Kidney (tissue), 14 donors: ENCODE data around the gene ZSWIM7. TPM values are rescaled to one million over a fixed set of nuclear protein-coding genes. Genes with fewer than 3 reads are reported as not detected.
A peak's percentile ranks its signal among the peaks of the same experiment; 100 is the strongest.
"Not testable (repeated sequence)": the region's sequence is repeated elsewhere in the genome, so short reads cannot be mapped to it uniquely, and the experiment has no call there.

Experiments used
- DNase-seq, 5 donors: peaks; one replicate each; pipeline ENCODE4 v3.0.0-alpha.2; 2013 to 2020
- FAIRE-seq: peaks from 2 replicates; lab custom pipeline; 2012; peaks lifted over from hg19 to GRCh38; lab: Jason Lieb, UNC
- H3K27ac ChIP-seq, 2 donors: one replicate each; pipeline ENCODE4 v1.7.0; 2013; ENCODE audit warnings: low read depth in 2 of 2, low read length in 2 of 2, inconsistent platforms in 1 of 2
- H3K27me3 ChIP-seq: one replicate; pipeline ENCODE4 v1.7.1; 2013; ENCODE audit warnings: low read length, inconsistent platforms; ENCODE audit not compliant: control insufficient read depth, insufficient read depth
- H3K36me3 ChIP-seq, 3 donors: one replicate each; pipeline versions ENCODE4 v1.7.0 to v1.7.1; 2013; ENCODE audit warnings: low read length in 3 of 3, control low read depth in 1 of 3, inconsistent platforms in 1 of 3; ENCODE audit not compliant: insufficient read depth in 3 of 3, control insufficient read depth in 2 of 3
- H3K4me1 ChIP-seq, 3 donors: one replicate each; pipeline versions ENCODE4 v1.7.0 to v1.7.1; 2013; ENCODE audit warnings: low read length in 3 of 3, inconsistent platforms in 1 of 3, low read depth in 1 of 3; ENCODE audit not compliant: control insufficient read depth in 2 of 3, insufficient read depth in 2 of 3
- H3K4me3 ChIP-seq, 3 donors: one replicate each; pipeline versions ENCODE4 v1.7.0 to v1.8.1; 2013; ENCODE audit warnings: low read length in 3 of 3, control low read depth in 1 of 3, inconsistent platforms in 1 of 3
- H3K9ac ChIP-seq, 3 donors: one replicate each; pipeline versions ENCODE4 v1.7.0 to v1.7.1; 2013; ENCODE audit warnings: low read length in 3 of 3, control low read depth in 1 of 3, inconsistent platforms in 1 of 3
- H3K9me3 ChIP-seq, 3 donors: one replicate each; pipeline versions ENCODE4 v1.7.0 to v1.7.1; 2013; ENCODE audit warnings: low read length in 3 of 3, control low read depth in 1 of 3, inconsistent platforms in 1 of 3; ENCODE audit not compliant: control insufficient read depth in 2 of 3, insufficient read depth in 1 of 3
- intact Hi-C: fragments of 100-400 bp; cut with DNase I; formaldehyde crosslinking; loops from one replicate; pipeline ENCODE4 v1.11.1; 2022
- polyA plus RNA-seq: library from polyadenylated mRNA; stranded (reverse); fragments of 350-450 nt; fragmentation: Illumina TruSeq; extraction: RNeasy Lipid Tissue Mini Kit (QIAGEN cat#74804); gene quantifications from one replicate; pipeline ENCODE4 v1.2.3, GENCODE V29; 2014; ENCODE audit warnings: low read depth, low replicate concordance; ENCODE audit not compliant: insufficient read depth
- total RNA-seq: library from RNA; stranded (reverse); fragmentation: NEBNext Ultra II Directional; extraction: Animal tissue kit (Norgen Biotek cat#: 25700); gene quantifications from one replicate; pipeline ENCODE4 v1.2.1, GENCODE V29; 2021
- TF ChIP-seq, protein P1 (sequence below): IDR thresholded peaks from 3 replicates; pipeline ENCODE4 v1.5.1; 2012; ENCODE audit warnings: mild to moderate bottlenecking, moderate library complexity, borderline replicate concordance; ENCODE audit not compliant: insufficient read depth; ENCODE audit errors: extremely low read depth
- donor health status: control.
- donor health status: control.
- donor health status: control.
- donor health status: control.
- donor health status: control.
- donor health status: DM: yes; HTN: yes; CAD: no.
- donor health status: Normal renal cell carcinoma (clear cell type).

The ZSWIM7 gene
- total and polyA plus RNA-seq, 2 donors from 2014 or later = 21.0 to 66.7 TPM

DNA sequence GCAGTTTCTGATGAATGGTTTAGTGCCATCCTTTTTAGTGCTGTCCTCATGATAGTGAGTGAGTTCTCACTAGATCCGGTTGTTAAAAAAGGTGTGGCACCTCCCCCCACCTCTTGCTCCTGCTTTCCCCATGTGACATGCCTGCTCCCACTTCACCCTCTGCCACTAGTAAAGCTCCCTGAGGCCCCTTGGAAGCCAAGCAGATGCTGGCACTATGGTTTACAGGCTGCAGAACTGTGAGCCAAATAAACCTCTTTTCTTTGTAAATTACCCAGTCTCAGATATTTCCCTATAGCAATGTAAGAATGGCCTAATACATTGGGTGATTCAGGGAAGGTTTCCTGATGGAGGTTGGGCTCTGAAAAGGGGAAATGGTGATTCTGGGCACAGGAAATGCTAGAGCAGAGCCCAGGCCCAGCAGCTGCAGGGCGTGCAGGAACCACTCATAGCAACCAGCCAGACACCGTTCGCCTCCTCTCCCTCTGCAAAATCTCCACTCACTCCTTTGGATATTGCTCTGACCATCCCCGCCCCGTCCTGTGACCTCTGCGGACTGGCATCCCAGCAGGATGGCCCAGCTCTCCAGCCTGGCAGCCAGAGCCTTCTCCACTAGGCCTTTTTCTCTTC lies 57.2 kb downstream of the ZSWIM7 start:
- Histone ChIP-seq H3K4me3 (no peak overlapping the region), H3K9ac (no peak overlapping the region), H3K36me3 (no peaks in the 10 kb centered on the region), H3K27me3 (peaks cover 10% of the 10 kb centered on the region), H3K4me1 (peaks cover 0 to 7% (median 0%) of the 10 kb centered on the region in 3 donors), H3K9me3 (no peaks in the 10 kb centered on the region), H3K27ac (no peak overlapping the region)
- FAIRE-seq = no peak
- peak in 1 of 5 donors; percentile 49 for DNase-seq
- intact Hi-C loops = no loop called here
- TF ChIP-seq, protein P1, sequence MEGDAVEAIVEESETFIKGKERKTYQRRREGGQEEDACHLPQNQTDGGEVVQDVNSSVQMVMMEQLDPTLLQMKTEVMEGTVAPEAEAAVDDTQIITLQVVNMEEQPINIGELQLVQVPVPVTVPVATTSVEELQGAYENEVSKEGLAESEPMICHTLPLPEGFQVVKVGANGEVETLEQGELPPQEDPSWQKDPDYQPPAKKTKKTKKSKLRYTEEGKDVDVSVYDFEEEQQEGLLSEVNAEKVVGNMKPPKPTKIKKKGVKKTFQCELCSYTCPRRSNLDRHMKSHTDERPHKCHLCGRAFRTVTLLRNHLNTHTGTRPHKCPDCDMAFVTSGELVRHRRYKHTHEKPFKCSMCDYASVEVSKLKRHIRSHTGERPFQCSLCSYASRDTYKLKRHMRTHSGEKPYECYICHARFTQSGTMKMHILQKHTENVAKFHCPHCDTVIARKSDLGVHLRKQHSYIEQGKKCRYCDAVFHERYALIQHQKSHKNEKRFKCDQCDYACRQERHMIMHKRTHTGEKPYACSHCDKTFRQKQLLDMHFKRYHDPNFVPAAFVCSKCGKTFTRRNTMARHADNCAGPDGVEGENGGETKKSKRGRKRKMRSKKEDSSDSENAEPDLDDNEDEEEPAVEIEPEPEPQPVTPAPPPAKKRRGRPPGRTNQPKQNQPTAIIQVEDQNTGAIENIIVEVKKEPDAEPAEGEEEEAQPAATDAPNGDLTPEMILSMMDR = no peak

DNA sequence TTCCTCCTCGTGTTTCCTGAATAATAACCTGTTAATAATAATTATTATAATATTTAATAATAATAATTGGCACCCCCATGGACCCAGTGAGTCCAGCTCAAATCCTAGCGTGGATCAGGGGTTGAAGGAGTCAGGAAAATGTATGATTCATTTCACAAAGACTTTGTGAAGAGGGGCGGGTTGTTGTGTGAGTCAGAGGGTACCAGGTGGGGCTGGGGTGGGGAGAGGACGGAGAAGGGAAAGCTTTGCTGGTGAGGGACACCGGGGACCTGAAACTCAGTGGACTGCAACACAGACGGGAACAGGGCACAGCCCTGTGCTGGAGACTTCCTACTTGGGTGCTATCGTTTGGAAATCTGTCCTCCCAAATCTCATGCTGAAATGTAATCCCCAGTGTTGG lies 57.7 kb downstream of the ZSWIM7 start:
- Histone ChIP-seq H3K9ac (no peak overlapping the region), H3K27ac (no peak overlapping the region), H3K36me3 (no peaks in the 10 kb centered on the region), H3K4me1 (peaks cover 0 to 7% (median 0%) of the 10 kb centered on the region in 3 donors), H3K9me3 (no peaks in the 10 kb centered on the region), H3K27me3 (peaks cover 10% of the 10 kb centered on the region), H3K4me3 (no peak overlapping the region)
- DNase-seq (peak in 1 of 5 donors; percentile 37), FAIRE-seq (no peak)
- TF ChIP-seq, protein P1 = no peak
- intact Hi-C loops = no loop called here

DNA sequence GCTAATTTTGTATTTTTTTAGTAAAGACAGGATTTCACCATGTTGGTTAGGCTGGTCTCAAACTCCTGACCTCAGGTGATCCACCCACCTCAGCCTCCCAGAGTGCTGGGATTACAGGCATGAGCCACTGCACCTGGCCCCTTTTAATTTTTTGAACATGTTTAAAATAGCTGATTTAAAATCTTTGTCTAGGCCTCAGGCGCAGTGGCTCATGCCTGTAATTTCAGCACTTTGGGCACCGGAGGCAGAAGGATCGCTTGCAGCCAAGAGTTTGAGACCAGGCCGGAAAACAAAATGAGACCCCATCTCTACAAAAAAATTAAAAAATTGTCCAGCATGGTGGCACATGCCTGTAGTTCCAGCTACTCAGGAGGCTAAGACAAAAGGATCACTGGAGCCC lies 63.0 kb downstream of the ZSWIM7 start:
- H3K36me3 ChIP-seq, H3K27ac ChIP-seq, H3K9me3 ChIP-seq, H3K4me3 ChIP-seq, H3K27me3 ChIP-seq, H3K4me1 ChIP-seq, FAIRE-seq, intact Hi-C loops, H3K9ac ChIP-seq: not testable (repeated sequence)
- peak in 1 of 5 donors; percentile 13 for DNase-seq

DNA sequence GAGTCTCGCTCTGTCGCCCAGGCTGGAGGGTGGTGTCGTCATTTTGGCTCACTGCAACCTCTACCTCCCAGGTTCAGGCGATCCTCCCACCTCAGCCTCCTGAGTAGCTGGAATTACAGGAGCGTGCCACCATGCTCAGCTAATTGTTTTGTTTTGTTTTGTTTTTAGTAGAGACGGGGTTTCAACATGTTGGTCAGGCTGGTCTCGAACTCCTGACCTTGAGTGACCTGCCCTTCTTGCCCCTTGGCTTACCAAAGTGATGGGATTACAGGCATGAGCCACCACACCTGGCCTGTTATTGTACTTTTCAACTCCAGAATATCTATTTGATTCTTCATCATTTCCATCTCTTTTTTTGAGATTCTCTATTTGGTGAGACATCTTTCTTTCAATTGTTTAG lies 63.6 kb downstream of the ZSWIM7 start:
- no peaks in the 10 kb centered on the region for H3K4me1 ChIP-seq
- no peaks in the 10 kb centered on the region for H3K27me3 ChIP-seq
- H3K27ac ChIP-seq = no peak overlapping the region
- TF ChIP-seq, protein P1 = no peak
- no peaks in the 10 kb centered on the region for H3K36me3 ChIP-seq
- FAIRE-seq = no peak
- no peak overlapping the region for H3K9ac ChIP-seq
- intact Hi-C loops = no loop called here
- no peaks in the 10 kb centered on the region for H3K9me3 ChIP-seq
- H3K4me3 ChIP-seq = no peak overlapping the region
- peak in 1 of 5 donors; percentile 8 for DNase-seq
